Fibroblast of lung (primary cell): ENCODE data around the gene TPH2. TPM values are rescaled to one million over a fixed set of nuclear protein-coding genes. Genes with fewer than 3 reads are reported as not detected.

ENCODE experiments used
- DNase-seq, 2 donors: peaks; one replicate each; pipeline versions ENCODE4 v3.0.0 to v3.0.0-alpha.2; 2010; ENCODE audit warnings: low read depth in 2 of 2
- H2AFZ ChIP-seq: 2 replicates; pipeline ENCODE4 v1.5.1; 2012; ENCODE audit warnings: low read length, control low read depth, inconsistent platforms
- H3K27ac ChIP-seq: 2 replicates; pipeline ENCODE4 v1.5.1; 2011; ENCODE audit warnings: low read length, control low read depth; ENCODE audit not compliant: insufficient read depth
- H3K27me3 ChIP-seq: 2 replicates; pipeline ENCODE4 v1.5.1; 2011; ENCODE audit warnings: mild to moderate bottlenecking, low read length; ENCODE audit not compliant: control insufficient read depth, insufficient read depth
- H3K36me3 ChIP-seq: 2 replicates; pipeline ENCODE4 v1.5.1; 2011; ENCODE audit warnings: low read length; ENCODE audit not compliant: control insufficient read depth, insufficient read depth
- H3K4me1 ChIP-seq: 2 replicates; pipeline ENCODE4 v1.5.1; 2011; ENCODE audit warnings: low read length; ENCODE audit not compliant: control insufficient read depth, insufficient read depth; ENCODE audit errors: extremely low read depth
- H3K4me2 ChIP-seq: 2 replicates; pipeline ENCODE4 v1.5.1; 2011; ENCODE audit warnings: low read length, control low read depth; ENCODE audit not compliant: insufficient read depth; ENCODE audit errors: extremely low read depth
- H3K4me3 ChIP-seq, 4 experiments: fragments of 200-600 bp in 1 of 4; sonication (generic) in 1 of 4; replicated peaks in 1 of 4; 2 replicates each; pipeline ENCODE4 v1.5.1; 2011 to 2016; ENCODE audit warnings: low read length in 4 of 4, low read depth in 3 of 4, mild to moderate bottlenecking in 3 of 4, control low read depth in 2 of 4, inconsistent platforms in 1 of 4, mixed read lengths in 1 of 4; ENCODE audit not compliant: insufficient read depth in 1 of 4; ENCODE audit errors: control extremely low read depth in 1 of 4
- H3K79me2 ChIP-seq: 2 replicates; pipeline ENCODE4 v1.5.1; 2012; ENCODE audit warnings: mild to moderate bottlenecking, low read length, inconsistent platforms; ENCODE audit not compliant: control insufficient read depth, insufficient read depth
- H3K9ac ChIP-seq: 2 replicates; pipeline ENCODE4 v1.5.1; 2011; ENCODE audit warnings: mild to moderate bottlenecking, low read length, control low read depth; ENCODE audit not compliant: insufficient read depth
- H3K9me3 ChIP-seq: 2 replicates; pipeline ENCODE4 v1.5.1; 2012; ENCODE audit warnings: low read depth, low read length; ENCODE audit not compliant: control insufficient read depth, insufficient read depth
- H4K20me1 ChIP-seq: 2 replicates; pipeline ENCODE4 v1.5.1; 2011; ENCODE audit warnings: low read length; ENCODE audit not compliant: control insufficient read depth, insufficient read depth; ENCODE audit errors: extremely low read depth
- EZH2 ChIP-seq: IDR thresholded peaks from 2 replicates; pipeline ENCODE4 v1.5.1; 2012; ENCODE audit warnings: low read length, control low read depth, mild to moderate bottlenecking; ENCODE audit errors: missing control alignments
- polyA plus RNA-seq, 2 donors: library from polyadenylated mRNA; depleted of rRNA in 1 of 2; stranded (reverse) in 1 of 2; unstranded in 1 of 2; fragments of >200 nt; gene quantifications; 2 replicates each; pipeline ENCODE4 v1.2.1, GENCODE V29; 2011 to 2012; ENCODE audit warnings: missing spikeins in 1 of 2
- total RNA-seq: library from RNA; depleted of rRNA; stranded (reverse); fragments of >200 nt; gene quantifications from 2 replicates; pipeline ENCODE4 v1.2.1, GENCODE V29; 2014
- TF ChIP-seq, protein P1 (sequence below), 2 donors: IDR thresholded peaks in 1 of 2; conservative IDR thresholded peaks in 1 of 2; 1 replicate in 1 of 2; 2 replicates in 1 of 2; pipeline ENCODE4 v1.5.1; 2011 to 2012; ENCODE audit warnings: low read length in 2 of 2, control low read depth in 1 of 2, inconsistent platforms in 1 of 2, low read depth in 1 of 2, mild to moderate bottlenecking in 1 of 2

TPH2 gene
- total and polyA plus RNA-seq, 2 donors (not counting 1 experiment from before 2014, with no cell fraction given) = 0.03 TPM; not detected in 1

DNA sequence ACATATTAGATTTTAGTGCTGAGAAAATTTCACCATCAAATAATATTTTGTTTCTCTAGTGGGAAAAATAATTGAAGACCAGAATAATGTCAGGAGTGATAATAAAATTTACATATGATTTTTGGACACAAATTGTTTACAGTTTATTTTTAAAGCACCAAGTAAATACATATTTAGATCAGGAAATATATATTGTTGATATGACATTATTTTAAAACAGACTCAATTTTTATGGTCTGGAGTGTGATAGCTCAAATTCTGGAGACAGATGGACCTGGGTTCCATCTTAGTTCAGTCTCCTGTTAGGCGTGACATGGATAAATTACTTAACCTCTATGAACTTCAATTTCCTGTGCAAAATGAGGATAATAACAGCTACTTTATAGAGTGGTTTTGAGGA lies 135.4 kb downstream of the TPH2 start:
- no peaks in the 10 kb centered on the region for H3K4me1 ChIP-seq
- no peaks in the 10 kb centered on the region for H3K27me3 ChIP-seq
- H4K20me1 ChIP-seq = no peaks in the 10 kb centered on the region
- H3K4me3 ChIP-seq = no peak overlapping the region
- no peak overlapping the region for H3K27ac ChIP-seq
- TF ChIP-seq EZH2 = no peak
- TF ChIP-seq, protein P1, sequence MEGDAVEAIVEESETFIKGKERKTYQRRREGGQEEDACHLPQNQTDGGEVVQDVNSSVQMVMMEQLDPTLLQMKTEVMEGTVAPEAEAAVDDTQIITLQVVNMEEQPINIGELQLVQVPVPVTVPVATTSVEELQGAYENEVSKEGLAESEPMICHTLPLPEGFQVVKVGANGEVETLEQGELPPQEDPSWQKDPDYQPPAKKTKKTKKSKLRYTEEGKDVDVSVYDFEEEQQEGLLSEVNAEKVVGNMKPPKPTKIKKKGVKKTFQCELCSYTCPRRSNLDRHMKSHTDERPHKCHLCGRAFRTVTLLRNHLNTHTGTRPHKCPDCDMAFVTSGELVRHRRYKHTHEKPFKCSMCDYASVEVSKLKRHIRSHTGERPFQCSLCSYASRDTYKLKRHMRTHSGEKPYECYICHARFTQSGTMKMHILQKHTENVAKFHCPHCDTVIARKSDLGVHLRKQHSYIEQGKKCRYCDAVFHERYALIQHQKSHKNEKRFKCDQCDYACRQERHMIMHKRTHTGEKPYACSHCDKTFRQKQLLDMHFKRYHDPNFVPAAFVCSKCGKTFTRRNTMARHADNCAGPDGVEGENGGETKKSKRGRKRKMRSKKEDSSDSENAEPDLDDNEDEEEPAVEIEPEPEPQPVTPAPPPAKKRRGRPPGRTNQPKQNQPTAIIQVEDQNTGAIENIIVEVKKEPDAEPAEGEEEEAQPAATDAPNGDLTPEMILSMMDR (conservative IDR thresholded peaks at IDR 0.05 in 1 of 2, IDR thresholded peaks at IDR 0.05 in 1 of 2; ENCODE audit: low read depth in 1 of 2, low read length in 2 of 2) = no peak
- no peaks in the 10 kb centered on the region for H3K79me2 ChIP-seq
- no peak for DNase-seq
- H3K4me2 ChIP-seq = no peak overlapping the region
- H3K9me3 ChIP-seq = no peaks in the 10 kb centered on the region
- no peaks in the 10 kb centered on the region for H3K36me3 ChIP-seq
- no peak overlapping the region for H2AFZ ChIP-seq
- H3K9ac ChIP-seq = no peak overlapping the region

DNA sequence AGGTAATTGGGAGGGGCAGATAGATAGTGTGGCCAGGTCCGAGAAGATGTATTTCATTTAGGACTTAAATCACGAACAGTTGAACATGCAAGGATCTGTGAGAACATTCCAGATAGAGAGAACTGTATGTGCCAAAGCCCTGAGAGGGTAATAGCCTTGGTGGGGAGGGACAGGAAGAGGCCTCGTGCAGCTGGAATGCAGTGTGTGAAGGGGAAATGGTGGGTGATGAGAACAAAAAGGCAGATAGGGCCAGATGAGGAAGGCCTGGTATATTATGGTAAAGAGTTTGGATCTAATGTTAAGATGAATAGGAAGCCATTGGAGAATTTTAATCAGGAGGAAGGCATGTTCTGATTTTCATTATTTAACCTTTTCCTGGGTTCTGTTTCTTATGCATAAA lies 136.3 kb downstream of the TPH2 start:
- Histone ChIP-seq H4K20me1 (no peaks in the 10 kb centered on the region), H3K4me1 (no peaks in the 10 kb centered on the region), H3K79me2 (no peaks in the 10 kb centered on the region), H2AFZ (no peak overlapping the region), H3K27ac (no peak overlapping the region), H3K4me3 (no peak overlapping the region), H3K27me3 (no peaks in the 10 kb centered on the region), H3K9ac (no peak overlapping the region), H3K9me3 (no peaks in the 10 kb centered on the region), H3K4me2 (no peak overlapping the region), H3K36me3 (no peaks in the 10 kb centered on the region)
- no peak for TF ChIP-seq EZH2
- TF ChIP-seq, protein P1 (conservative IDR thresholded peaks at IDR 0.05 in 1 of 2, IDR thresholded peaks at IDR 0.05 in 1 of 2; ENCODE audit: low read depth in 1 of 2, low read length in 2 of 2) = no peak
- no peak for DNase-seq

GRCh38 chr12:72075401-72075800 lies 136.8 kb downstream of the TPH2 start:
- H3K79me2 ChIP-seq = no peaks in the 10 kb centered on the region
- H3K9me3 ChIP-seq = no peaks in the 10 kb centered on the region
- H2AFZ ChIP-seq = no peak overlapping the region
- no peak overlapping the region for H3K9ac ChIP-seq
- no peaks in the 10 kb centered on the region for H3K36me3 ChIP-seq
- DNase-seq = no peak
- no peaks in the 10 kb centered on the region for H3K4me1 ChIP-seq
- no peak overlapping the region for H3K4me3 ChIP-seq
- H3K27me3 ChIP-seq = no peaks in the 10 kb centered on the region
- TF ChIP-seq, protein P1 (conservative IDR thresholded peaks at IDR 0.05 in 1 of 2, IDR thresholded peaks at IDR 0.05 in 1 of 2; ENCODE audit: low read depth in 1 of 2, low read length in 2 of 2) = no peak
- no peak for TF ChIP-seq EZH2
- no peak overlapping the region for H3K27ac ChIP-seq
- H4K20me1 ChIP-seq = no peaks in the 10 kb centered on the region
- H3K4me2 ChIP-seq = no peak overlapping the region
